HepG2 (cell line): Measurements from ENCODE around the gene GK. TPM values are rescaled to one million over a fixed set of nuclear protein-coding genes. Genes with fewer than 3 reads are reported as not detected.

Source experiments
- ATAC-seq: fragments of 200-7000 bp; cut with Tn5 transposase; 3 replicates; pipeline ENCODE4 v1.9.1; 2020; ENCODE audit warnings: mild to moderate bottlenecking, moderate library complexity
- BruUV-seq: library from RNA; stranded (reverse); fragments of 400-500 nt; replicated peaks from 2 replicates; lab custom pipeline; 2021; lab: Mats Ljungman, UMichigan
- CTCF ChIA-PET: fragments of 300-600 bp; formaldehyde crosslinking; extraction: SDS; loops from one replicate; lab custom pipeline; 2021; ENCODE audit warnings: low total read pairs, inconsistent platforms, low intra/inter-chr PET ratio; lab: Yijun Ruan, JAX
- POLR2A ChIA-PET: fragments of 350-600 bp; sonication (Branson Sonifier 250); formaldehyde crosslinking; loops from one replicate; lab custom pipeline; 2020; ENCODE audit warnings: antibody characterized with exemption, inconsistent platforms; lab: Yijun Ruan, JAX
- DNase-seq: peaks from one replicate; pipeline ENCODE4 v3.0.0-alpha.2; 2015; ENCODE audit warnings: low spot score
- FAIRE-seq: peaks from 3 replicates; lab custom pipeline; 2011; peaks lifted over from hg19 to GRCh38; lab: Jason Lieb, UNC
- H2AFZ ChIP-seq: one replicate; pipeline ENCODE4 v1.6.1; 2011; ENCODE audit warnings: low read length, inconsistent platforms
- H3K27ac ChIP-seq: fragments of 300-600 bp; 3 replicates; pipeline ENCODE4 v1.8.0; 2011; ENCODE audit warnings: mixed run types, mild to moderate bottlenecking, mixed read lengths, low read length, inconsistent platforms; ENCODE audit not compliant: insufficient read depth; ENCODE audit errors: extremely low read length
- H3K27me3 ChIP-seq, 2 experiments: fragments of 200-600 bp in 1 of 2; 2 replicates in 1 of 2; 3 replicates in 1 of 2; pipeline versions ENCODE4 v1.6.0 to v1.8.0; 2011; ENCODE audit warnings: low read length in 2 of 2, mild to moderate bottlenecking in 2 of 2, moderate library complexity in 2 of 2, inconsistent platforms in 1 of 2; ENCODE audit not compliant: insufficient read depth in 2 of 2, control insufficient read depth in 1 of 2
- H3K36me3 ChIP-seq, 2 experiments: fragments of 200-600 bp in 1 of 2; replicated peaks in 1 of 2; 2 replicates in 1 of 2; 3 replicates in 1 of 2; pipeline versions ENCODE4 v1.5.1 to v1.8.0; 2011; ENCODE audit warnings: low read length in 2 of 2, inconsistent platforms in 1 of 2; ENCODE audit not compliant: insufficient read depth in 2 of 2, control insufficient read depth in 1 of 2
- H3K4me1 ChIP-seq: 2 replicates; pipeline ENCODE4 v1.5.1; 2012; ENCODE audit warnings: low read length, inconsistent platforms; ENCODE audit not compliant: insufficient read depth
- H3K4me2 ChIP-seq: 2 replicates; pipeline ENCODE4 v1.6.0; 2011; ENCODE audit warnings: low read depth, low read length, inconsistent platforms
- H3K4me3 ChIP-seq, 3 experiments: fragments of 200-600 bp in 1 of 3; sonication (generic), shearing (Covaris generic) in 1 of 3; replicated peaks in 1 of 3; 2 replicates each; pipeline ENCODE4 v1.5.1; 2011 to 2016; ENCODE audit warnings: low read length in 3 of 3, inconsistent platforms in 2 of 3, low read depth in 2 of 3, mild to moderate bottlenecking in 2 of 3, control low read depth in 1 of 3, mixed read lengths in 1 of 3; ENCODE audit not compliant: insufficient read depth in 1 of 3
- H3K79me2 ChIP-seq: one replicate; pipeline ENCODE4 v1.6.1; 2011; ENCODE audit warnings: low read length, inconsistent platforms; ENCODE audit not compliant: insufficient read depth
- H3K9ac ChIP-seq: 2 replicates; pipeline ENCODE4 v1.6.0; 2011; ENCODE audit warnings: mild to moderate bottlenecking, low read depth, low read length, inconsistent platforms; ENCODE audit not compliant: insufficient read depth
- H3K9me3 ChIP-seq: 2 replicates; pipeline ENCODE4 v1.5.1; 2012; ENCODE audit warnings: mild to moderate bottlenecking, low read length
- H4K20me1 ChIP-seq: 2 replicates; pipeline ENCODE4 v1.6.0; 2011; ENCODE audit warnings: inconsistent platforms, mild to moderate bottlenecking, low read length, moderate library complexity; ENCODE audit not compliant: insufficient read depth
- FOXA3 ChIP-seq: IDR thresholded peaks from 2 replicates; pipeline ENCODE4 v1.6.1; 2016; ENCODE audit warnings: missing genetic modification reagents, missing compliant biosample characterization
- HNF4G ChIP-seq, 2 experiments: sonication (generic) in 1 of 2; formaldehyde crosslinking in 1 of 2; IDR thresholded peaks; 2 replicates each; pipeline versions ENCODE4 v1.4.0 to v1.6.1; 2011 to 2020; ENCODE audit warnings: borderline replicate concordance in 2 of 2, low read depth in 2 of 2, mild to moderate bottlenecking in 2 of 2, low read length in 1 of 2, missing genetic modification reagents in 1 of 2, moderate library complexity in 1 of 2
- HOXD1 ChIP-seq: sonication (generic); formaldehyde crosslinking; IDR thresholded peaks from 2 replicates; pipeline ENCODE4 v1.5.0; 2020; ENCODE audit warnings: missing genetic modification reagents
- IRF1 ChIP-seq: sonication (generic); formaldehyde crosslinking; IDR thresholded peaks from 2 replicates; pipeline ENCODE4 v1.4.0; 2020; ENCODE audit warnings: low read depth, mild to moderate bottlenecking, missing genetic modification reagents
- RXRB ChIP-seq: IDR thresholded peaks from 2 replicates; pipeline ENCODE4 v1.6.1; 2016; ENCODE audit warnings: borderline replicate concordance, missing genetic modification reagents, missing compliant biosample characterization
- STAG1 ChIP-seq: sonication (generic); formaldehyde crosslinking; IDR thresholded peaks from 2 replicates; pipeline ENCODE4 v1.4.0; 2020; ENCODE audit warnings: missing genetic modification reagents
- ZNF282 ChIP-seq: fragments of 450-650 bp; IDR thresholded peaks from 2 replicates; pipeline ENCODE4 v1.6.1; 2018; ENCODE audit not compliant: partially characterized antibody
- WGBS: methylation state at CpG from one replicate; pipeline ENCODE4 v1.1.6; 2017; ENCODE audit warnings: low lambda C conversion rate; 5-methylcytosine and 5-hydroxymethylcytosine counted together
- in situ Hi-C: cut with HindIII; loops from 2 replicates; pipeline ENCODE4 v1.10.0; 2017; ENCODE audit warnings: low pct_unique_long_range_greater_than_20kb; ENCODE audit not compliant: extremely low pct_ligation_motif_present
- intact Hi-C: fragments of 100-400 bp; cut with micrococcal nuclease; formaldehyde crosslinking; loops from one replicate; pipeline ENCODE4 v1.10.0; 2022; ENCODE audit not compliant: unreplicated experiment
- polyA plus RNA-seq, 8 experiments: library from polyadenylated mRNA; depleted of rRNA in 3 of 8; stranded (reverse) in 7 of 8; unstranded in 1 of 8; fragments of >200 nt; fragmentation: Illumina TruSeq in 4 of 8; extraction: Trizol in 4 of 8; gene quantifications; 2 replicates each; pipeline versions ENCODE4 v1.2.1 to v1.2.3, GENCODE V29; 2011 to 2016; ENCODE audit warnings: low read depth in 4 of 8, missing spikeins in 1 of 8, mixed read lengths in 1 of 8; ENCODE audit not compliant: insufficient read depth in 1 of 8
- total RNA-seq, 5 experiments: library from RNA; depleted of rRNA; stranded (reverse); fragments of >200 nt; fragmentation: Illumina TruSeq; extraction: Trizol; gene quantifications; 2 replicates each; pipeline ENCODE4 v1.2.3, GENCODE V29; 2016; ENCODE audit warnings: low read depth in 1 of 5
- TF ChIP-seq, protein P1 (sequence below): sonication (generic); formaldehyde crosslinking; IDR thresholded peaks from 2 replicates; pipeline ENCODE4 v1.5.0; 2020; ENCODE audit warnings: mild to moderate bottlenecking, missing genetic modification reagents, moderate library complexity

Gene GK
- total and polyA plus RNA-seq, 2 of the 13 experiments (the other 11 are each of a cell fraction or from before 2014, with no cell fraction given) = 64.2 to 265 TPM

DNA sequence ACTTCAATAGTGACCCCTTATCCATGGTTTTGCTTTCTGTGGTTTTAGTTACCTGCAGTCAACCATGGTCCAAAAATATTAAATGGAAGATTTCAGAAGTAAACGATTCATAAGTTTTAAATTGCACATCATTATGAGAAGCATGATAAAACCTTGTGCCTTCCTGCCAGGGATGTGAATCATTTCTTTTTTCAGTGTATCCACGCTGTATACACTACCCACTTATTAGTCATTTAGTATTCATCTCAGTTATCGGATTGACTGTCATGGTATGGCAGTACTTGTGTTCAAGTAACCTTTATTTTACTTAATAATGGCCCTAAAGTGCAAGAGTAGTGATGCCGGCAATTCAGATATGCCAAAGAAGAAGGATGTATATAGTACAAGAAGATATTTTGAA lies 38.0 kb upstream of the GK start (continued):
- no peak for TF ChIP-seq HNF4G (IDR thresholded peaks at IDR 0.05; ENCODE audit: borderline replicate concordance, low read depth, low read length)
- no peak for TF ChIP-seq HNF4G (CRISPR knock-in tag; IDR thresholded peaks at IDR 0.05; ENCODE audit: borderline replicate concordance, low read depth)
- no peak for TF ChIP-seq IRF1 (CRISPR knock-in tag)
- no peak for TF ChIP-seq ZNF282

DNA sequence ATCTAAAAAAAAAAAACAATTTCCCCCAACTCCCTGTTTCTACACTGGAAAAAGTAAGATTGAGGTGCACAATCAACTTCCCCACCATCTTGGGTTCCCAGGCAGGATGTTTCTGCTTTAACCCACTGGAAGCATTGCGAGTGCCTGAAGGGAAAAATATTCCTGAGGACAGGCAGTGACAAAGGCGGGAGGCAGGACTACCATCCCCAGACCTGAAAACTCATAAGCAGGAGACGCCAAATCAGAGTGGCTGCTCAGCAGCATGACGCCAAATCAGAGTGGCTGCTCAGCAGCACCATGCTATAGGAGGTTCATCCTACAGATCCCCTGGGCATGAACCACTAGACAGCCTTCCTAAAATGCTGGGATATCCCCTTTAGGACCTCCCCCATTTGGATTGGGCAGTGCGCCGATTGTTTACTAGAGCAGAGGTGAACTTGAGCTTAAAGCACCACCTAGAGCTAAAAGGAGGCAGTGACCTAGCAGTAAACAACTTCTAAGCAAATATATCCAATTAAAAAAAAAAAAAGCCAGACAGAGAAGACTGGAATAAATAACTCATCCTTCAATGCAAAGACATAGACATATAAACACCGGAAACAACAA lies 35.0 kb upstream of the GK start:
- Histone ChIP-seq H3K27ac (no peak overlapping the region), H4K20me1 (no peaks in the 10 kb centered on the region)
- POLR2A ChIA-PET = no interaction called here
- no peak for FAIRE-seq
- DNase-seq = no peak
- TF ChIP-seq, protein P1, sequence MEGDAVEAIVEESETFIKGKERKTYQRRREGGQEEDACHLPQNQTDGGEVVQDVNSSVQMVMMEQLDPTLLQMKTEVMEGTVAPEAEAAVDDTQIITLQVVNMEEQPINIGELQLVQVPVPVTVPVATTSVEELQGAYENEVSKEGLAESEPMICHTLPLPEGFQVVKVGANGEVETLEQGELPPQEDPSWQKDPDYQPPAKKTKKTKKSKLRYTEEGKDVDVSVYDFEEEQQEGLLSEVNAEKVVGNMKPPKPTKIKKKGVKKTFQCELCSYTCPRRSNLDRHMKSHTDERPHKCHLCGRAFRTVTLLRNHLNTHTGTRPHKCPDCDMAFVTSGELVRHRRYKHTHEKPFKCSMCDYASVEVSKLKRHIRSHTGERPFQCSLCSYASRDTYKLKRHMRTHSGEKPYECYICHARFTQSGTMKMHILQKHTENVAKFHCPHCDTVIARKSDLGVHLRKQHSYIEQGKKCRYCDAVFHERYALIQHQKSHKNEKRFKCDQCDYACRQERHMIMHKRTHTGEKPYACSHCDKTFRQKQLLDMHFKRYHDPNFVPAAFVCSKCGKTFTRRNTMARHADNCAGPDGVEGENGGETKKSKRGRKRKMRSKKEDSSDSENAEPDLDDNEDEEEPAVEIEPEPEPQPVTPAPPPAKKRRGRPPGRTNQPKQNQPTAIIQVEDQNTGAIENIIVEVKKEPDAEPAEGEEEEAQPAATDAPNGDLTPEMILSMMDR (CRISPR knock-in tag) = peak; percentile 47
- TF ChIP-seq FOXA3 (0 out of 2 replicates have a peak, but pooled peaks have one; percentile 10), RXRB (CRISPR knock-in tag) (0 out of 2 replicates have a peak, but pooled peaks have one; percentile 15), HOXD1 (no peak), STAG1 (peak; percentile 41)
- TF ChIP-seq, all 625 proteins: peak for 4
- no peak overlapping the region for H3K4me3 ChIP-seq
- CTCF ChIA-PET = interaction anchor here (1.6 kb wide), 1 partner anchor 47 kb away, joined by 9 read pairs; no protein-coding TSS in a partner anchor
- WGBS = 61% methylated on average over 7 of the region's 7 CpGs
- H3K4me2 ChIP-seq = no peak overlapping the region; the same call in 1 of the 2 replicates
- no TSS peak for BruUV-seq
- no peaks in the 10 kb centered on the region for H3K36me3 ChIP-seq
- no peaks in the 10 kb centered on the region for H3K27me3 ChIP-seq
- ATAC-seq = peak; percentile 50; the same call in 2 of the 3 replicates
- no peaks in the 10 kb centered on the region for H3K79me2 ChIP-seq
- peaks cover 7% of the 10 kb centered on the region; the same call in 1 of the 2 replicates for H3K9me3 ChIP-seq
- no peak overlapping the region for H2AFZ ChIP-seq
- peaks cover 9% of the 10 kb centered on the region for H3K4me1 ChIP-seq
- in situ Hi-C loops (no loop called here), intact Hi-C loops (loop anchor here (2.0 kb wide), 1 partner anchor 47 kb away; no protein-coding TSS in a partner anchor)
- H3K9ac ChIP-seq = no peak overlapping the region
